Glutamatergic neuron (in vitro differentiated cells): ENCODE measurements around the gene CAPG. TPM values are rescaled to one million over a fixed set of nuclear protein-coding genes. Genes with fewer than 3 reads are reported as not detected.
A peak's percentile ranks its signal among the peaks of the same experiment; 100 is the strongest.

Experiments
- DNase-seq: peaks from one replicate; pipeline ENCODE4 v3.0.0; 2022
- H3K27ac Mint-ChIP-seq: one replicate; pipeline ENCODE4 v1.8.0; 2020; ENCODE audit warnings: mild to moderate bottlenecking, mixed read lengths, inconsistent platforms; ENCODE audit not compliant: unreplicated experiment
- H3K27me3 Mint-ChIP-seq: one replicate; pipeline ENCODE4 v1.8.0; 2020; ENCODE audit warnings: mild to moderate bottlenecking, moderate library complexity, mixed read lengths, inconsistent platforms; ENCODE audit not compliant: unreplicated experiment
- H3K36me3 Mint-ChIP-seq: one replicate; pipeline ENCODE4 v1.8.0; 2020; ENCODE audit warnings: mild to moderate bottlenecking, mixed read lengths, inconsistent platforms; ENCODE audit not compliant: unreplicated experiment
- H3K4me1 Mint-ChIP-seq: one replicate; pipeline ENCODE4 v1.8.0; 2020; ENCODE audit warnings: mild to moderate bottlenecking, low read depth, mixed read lengths, inconsistent platforms; ENCODE audit not compliant: unreplicated experiment
- H3K4me3 Mint-ChIP-seq: one replicate; pipeline ENCODE4 v1.8.0; 2020; ENCODE audit warnings: mild to moderate bottlenecking, mixed read lengths, inconsistent platforms; ENCODE audit not compliant: unreplicated experiment
- H3K9me3 Mint-ChIP-seq: one replicate; pipeline ENCODE4 v1.8.0; 2020; ENCODE audit warnings: mild to moderate bottlenecking, moderate library complexity, mixed read lengths, inconsistent platforms; ENCODE audit not compliant: unreplicated experiment
- CTCF ChIP-seq: fragments of 200-600 bp; sonication (generic); IDR thresholded peaks from one replicate; pipeline ENCODE4 v1.5.0; 2021; ENCODE audit not compliant: partially characterized antibody, unreplicated experiment
- total RNA-seq: library from RNA; stranded (reverse); fragmentation: NEBNext Ultra II Directional; extraction: Animal tissue kit (Norgen Biotek cat#: 25700); gene quantifications from one replicate; pipeline ENCODE4 v1.2.1, GENCODE V29; 2021; ENCODE audit not compliant: unreplicated experiment

CAPG gene
- total RNA-seq, 1 donor from 2014 or later = 15.5 TPM

GRCh38 chr2:85448461-85449213 lies 38.5 kb upstream of the CAPG start:
- peaks cover 5% of the 10 kb centered on the region for H3K27me3 Mint-ChIP-seq
- no peak for DNase-seq
- TF ChIP-seq CTCF = no peak
- H3K27ac Mint-ChIP-seq = no peak overlapping the region
- H3K4me3 Mint-ChIP-seq = no peak overlapping the region
- H3K36me3 Mint-ChIP-seq = no peaks in the 10 kb centered on the region
- H3K9me3 Mint-ChIP-seq = no peaks in the 10 kb centered on the region
- H3K4me1 Mint-ChIP-seq = peaks cover 7% of the 10 kb centered on the region

GRCh38 chr2:85447222-85447585 lies 37.0 kb upstream of the CAPG start:
- peaks cover 2% of the 10 kb centered on the region for H3K27me3 Mint-ChIP-seq
- TF ChIP-seq CTCF = no peak
- H3K27ac Mint-ChIP-seq = no peak overlapping the region
- H3K36me3 Mint-ChIP-seq = no peaks in the 10 kb centered on the region
- H3K4me1 Mint-ChIP-seq = peaks cover 7% of the 10 kb centered on the region
- no peak overlapping the region for H3K4me3 Mint-ChIP-seq
- H3K9me3 Mint-ChIP-seq = no peaks in the 10 kb centered on the region
- no peak for DNase-seq

- no peak for TF ChIP-seq CTCF
- H3K27me3 Mint-ChIP-seq = peaks cover 3% of the 10 kb centered on the region
- no peaks in the 10 kb centered on the region for H3K9me3 Mint-ChIP-seq
- H3K27ac Mint-ChIP-seq = no peak overlapping the region
- peaks cover 7% of the 10 kb centered on the region for H3K4me1 Mint-ChIP-seq
- H3K36me3 Mint-ChIP-seq = no peaks in the 10 kb centered on the region
- peak; percentile 21 for DNase-seq
- no peak overlapping the region for H3K4me3 Mint-ChIP-seq
Measured at GRCh38 chr2:85446296-85447221, 36.4 kb upstream of the CAPG start.

GRCh38 chr2:85445316-85446295 lies 35.4 kb upstream of the CAPG start:
- H3K4me1 Mint-ChIP-seq = peaks cover 7% of the 10 kb centered on the region
- peaks cover 3% of the 10 kb centered on the region for H3K9me3 Mint-ChIP-seq
- no peaks in the 10 kb centered on the region for H3K36me3 Mint-ChIP-seq
- no peak overlapping the region for H3K4me3 Mint-ChIP-seq
- peaks cover 3% of the 10 kb centered on the region for H3K27me3 Mint-ChIP-seq
- no peak for DNase-seq
- TF ChIP-seq CTCF = no peak
- no peak overlapping the region for H3K27ac Mint-ChIP-seq
